ENCODE results near the gene BEGAIN. TPM values are rescaled to one million over a fixed set of nuclear protein-coding genes. Genes with fewer than 3 reads are reported as not detected.

The BEGAIN gene, protein sequence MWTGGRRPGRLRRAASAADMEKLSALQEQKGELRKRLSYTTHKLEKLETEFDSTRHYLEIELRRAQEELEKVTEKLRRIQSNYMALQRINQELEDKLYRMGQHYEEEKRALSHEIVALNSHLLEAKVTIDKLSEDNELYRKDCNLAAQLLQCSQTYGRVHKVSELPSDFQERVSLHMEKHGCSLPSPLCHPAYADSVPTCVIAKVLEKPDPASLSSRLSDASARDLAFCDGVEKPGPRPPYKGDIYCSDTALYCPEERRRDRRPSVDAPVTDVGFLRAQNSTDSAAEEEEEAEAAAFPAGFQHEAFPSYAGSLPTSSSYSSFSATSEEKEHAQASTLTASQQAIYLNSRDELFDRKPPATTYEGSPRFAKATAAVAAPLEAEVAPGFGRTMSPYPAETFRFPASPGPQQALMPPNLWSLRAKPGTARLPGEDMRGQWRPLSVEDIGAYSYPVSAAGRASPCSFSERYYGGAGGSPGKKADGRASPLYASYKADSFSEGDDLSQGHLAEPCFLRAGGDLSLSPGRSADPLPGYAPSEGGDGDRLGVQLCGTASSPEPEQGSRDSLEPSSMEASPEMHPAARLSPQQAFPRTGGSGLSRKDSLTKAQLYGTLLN
- 1 to 10 TPM in 2 of 4 donors, under 1 TPM in 2; 0.68 to 2.8 (median 1.1) TPM for total RNA-seq

DNA sequence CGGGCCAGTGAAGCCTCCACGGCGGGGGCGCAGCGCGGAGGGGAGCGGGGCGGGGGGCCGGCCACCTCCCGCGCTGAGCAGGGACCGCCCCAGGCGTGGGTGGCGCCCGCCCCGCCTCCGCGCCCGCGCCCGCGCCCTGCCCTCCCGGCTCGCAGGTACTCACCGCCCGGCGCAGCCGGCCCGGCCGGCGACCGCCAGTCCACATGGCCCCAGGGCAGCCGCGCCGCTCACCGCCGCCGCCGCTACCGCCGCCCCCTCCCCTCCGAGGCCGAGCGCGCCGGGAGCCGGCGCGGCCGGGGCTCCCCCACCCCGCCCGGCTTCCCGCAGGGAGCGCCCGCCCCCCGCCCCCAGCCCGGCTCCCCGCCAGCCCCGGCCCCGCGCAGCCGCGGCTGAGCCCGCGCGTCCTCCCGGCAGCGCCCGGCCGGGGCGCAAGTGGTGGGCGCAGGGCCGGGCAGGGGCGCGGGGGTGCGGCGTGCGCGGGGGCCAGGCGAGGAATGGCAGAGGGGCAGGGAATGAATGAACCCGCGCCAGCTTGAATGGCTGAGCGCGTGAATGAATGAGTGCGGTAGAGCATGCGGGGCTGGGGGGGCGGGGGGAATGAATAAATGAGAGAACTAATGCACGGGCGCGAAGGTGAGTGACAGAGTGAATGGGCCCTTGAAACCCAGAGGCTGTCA lies at the start of gene BEGAIN:
Gene BEGAIN, minus strand, starts transcription at position 332 of the 677 bp plus-strand sequence. Its CDS starts 127 bp downstream, at position 205.
- Histone ChIP-seq H3K4me3 (peak within 1 kb of the TSS; percentile 67), H3K36me3 (no peaks in the 10 kb centered on the region), H3K27me3 (peaks cover 51% of the 10 kb centered on the region), H3K4me1 (peaks cover 15% of the 10 kb centered on the region), H3K9me3 (no peaks in the 10 kb centered on the region), H3K27ac (no peak within 1 kb of the TSS)
- 13% methylated on average over 9 of the region's 90 CpGs for WGBS
- DNase-seq (ENCODE audit: low spot score in 2 of 2): peak in 1 of 2 donors; percentile 29
- TF ChIP-seq EP300 (IDR thresholded peaks at IDR 0.05) (no peak), POLR2AphosphoS5 (IDR thresholded peaks at IDR 0.05) (no peak), POLR2A (IDR thresholded peaks at IDR 0.05) (no peak)
- TF ChIP-seq, protein P1, sequence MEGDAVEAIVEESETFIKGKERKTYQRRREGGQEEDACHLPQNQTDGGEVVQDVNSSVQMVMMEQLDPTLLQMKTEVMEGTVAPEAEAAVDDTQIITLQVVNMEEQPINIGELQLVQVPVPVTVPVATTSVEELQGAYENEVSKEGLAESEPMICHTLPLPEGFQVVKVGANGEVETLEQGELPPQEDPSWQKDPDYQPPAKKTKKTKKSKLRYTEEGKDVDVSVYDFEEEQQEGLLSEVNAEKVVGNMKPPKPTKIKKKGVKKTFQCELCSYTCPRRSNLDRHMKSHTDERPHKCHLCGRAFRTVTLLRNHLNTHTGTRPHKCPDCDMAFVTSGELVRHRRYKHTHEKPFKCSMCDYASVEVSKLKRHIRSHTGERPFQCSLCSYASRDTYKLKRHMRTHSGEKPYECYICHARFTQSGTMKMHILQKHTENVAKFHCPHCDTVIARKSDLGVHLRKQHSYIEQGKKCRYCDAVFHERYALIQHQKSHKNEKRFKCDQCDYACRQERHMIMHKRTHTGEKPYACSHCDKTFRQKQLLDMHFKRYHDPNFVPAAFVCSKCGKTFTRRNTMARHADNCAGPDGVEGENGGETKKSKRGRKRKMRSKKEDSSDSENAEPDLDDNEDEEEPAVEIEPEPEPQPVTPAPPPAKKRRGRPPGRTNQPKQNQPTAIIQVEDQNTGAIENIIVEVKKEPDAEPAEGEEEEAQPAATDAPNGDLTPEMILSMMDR (IDR thresholded peaks at IDR 0.05): no peak

DNA sequence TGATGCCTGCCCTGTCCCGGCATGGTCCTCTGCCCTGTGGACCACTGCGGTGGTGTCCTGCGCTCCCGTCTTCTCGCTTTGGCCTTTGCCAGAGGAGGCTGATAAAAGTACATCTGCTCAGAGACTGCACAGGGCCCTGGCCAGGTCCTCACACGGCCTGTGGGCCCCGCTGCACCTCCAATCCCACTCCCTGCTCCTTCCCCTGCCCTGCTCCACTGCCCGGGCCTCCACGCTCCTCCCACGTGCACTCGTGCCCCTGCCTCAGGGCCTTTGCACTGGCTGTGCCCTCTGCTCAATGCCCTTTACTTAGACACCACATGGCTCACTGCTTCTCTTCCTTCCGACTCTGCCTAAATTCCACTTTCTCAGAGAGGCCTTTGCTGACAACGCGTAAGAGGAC lies 49.3 kb upstream of the BEGAIN start:
- Histone ChIP-seq H3K27ac (no peak overlapping the region), H3K4me1 (peaks cover 3% of the 10 kb centered on the region), H3K9me3 (no peaks in the 10 kb centered on the region), H3K27me3 (peaks cover 33% of the 10 kb centered on the region), H3K36me3 (no peaks in the 10 kb centered on the region), H3K4me3 (no peak overlapping the region)
- DNase-seq (ENCODE audit: low spot score in 2 of 2): no peak
- 92% methylated on average over 14 of the region's 14 CpGs for WGBS
- TF ChIP-seq POLR2AphosphoS5 (IDR thresholded peaks at IDR 0.05) (no peak), POLR2A (IDR thresholded peaks at IDR 0.05) (no peak), EP300 (IDR thresholded peaks at IDR 0.05) (no peak)
- TF ChIP-seq, protein P1 (IDR thresholded peaks at IDR 0.05): no peak

DNA sequence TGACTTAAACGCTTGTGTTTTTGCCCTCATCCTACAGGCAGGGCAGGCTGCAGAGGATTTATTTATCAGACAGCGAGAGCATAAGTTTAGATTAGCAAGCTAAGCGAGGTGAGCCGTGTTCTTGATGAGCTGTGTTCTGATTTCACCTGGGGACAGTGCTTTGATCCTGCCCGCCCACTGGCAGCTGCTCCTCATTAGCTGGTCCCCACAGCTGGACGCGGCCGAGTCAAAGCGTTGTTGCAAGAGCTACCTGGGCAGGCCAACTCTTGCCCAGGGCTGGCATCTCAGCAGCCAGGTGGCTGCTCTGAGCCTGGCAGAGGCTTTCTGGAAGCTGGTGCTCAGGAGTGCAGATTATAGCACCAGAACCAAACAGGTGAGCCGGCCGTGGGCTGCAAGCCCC lies 46.8 kb upstream of the BEGAIN start:
- no peak overlapping the region for H3K4me3 ChIP-seq
- peaks cover 44% of the 10 kb centered on the region for H3K27me3 ChIP-seq
- H3K27ac ChIP-seq: no peak overlapping the region
- TF ChIP-seq EP300 (IDR thresholded peaks at IDR 0.05) (no peak), POLR2AphosphoS5 (IDR thresholded peaks at IDR 0.05) (no peak), POLR2A (IDR thresholded peaks at IDR 0.05) (no peak)
- TF ChIP-seq, protein P1 (IDR thresholded peaks at IDR 0.05): no peak
- 49% methylated on average over 8 of the region's 11 CpGs for whole genome bisulfite sequencing
- H3K9me3 ChIP-seq: no peaks in the 10 kb centered on the region
- H3K4me1 ChIP-seq: peaks cover 3% of the 10 kb centered on the region
- H3K36me3 ChIP-seq: no peaks in the 10 kb centered on the region
- DNase-seq (ENCODE audit: low spot score in 2 of 2): no peak

DNA sequence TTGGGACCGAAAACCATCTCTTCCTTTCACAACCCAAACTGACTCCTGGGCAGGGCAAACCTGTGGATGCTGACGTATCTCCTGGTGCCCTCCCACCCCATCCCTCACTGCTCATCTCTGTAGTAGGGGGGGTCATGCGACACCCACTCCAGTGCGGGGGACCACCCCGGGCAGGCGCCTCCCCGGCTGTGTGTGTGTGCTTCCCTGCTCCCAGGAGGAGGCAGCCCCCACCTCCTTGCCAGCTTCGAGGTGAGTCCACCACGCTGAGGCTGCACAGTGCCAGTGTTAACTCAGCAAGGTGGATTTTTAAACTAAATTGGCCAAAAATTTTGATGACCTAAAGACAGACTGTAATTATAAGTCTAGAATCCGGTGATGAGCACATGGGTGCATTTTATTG lies 46.2 kb upstream of the BEGAIN start:
- peaks cover 50% of the 10 kb centered on the region for H3K27me3 ChIP-seq
- no peaks in the 10 kb centered on the region for H3K36me3 ChIP-seq
- WGBS: 80% methylated on average over 5 of the region's 10 CpGs

More for the DNA sequence above, 46.2 kb upstream of the BEGAIN start:
- peaks cover 3% of the 10 kb centered on the region for H3K4me1 ChIP-seq
- no peak for DNase-seq (ENCODE audit: low spot score in 2 of 2)
- no peaks in the 10 kb centered on the region for H3K9me3 ChIP-seq
- no peak overlapping the region for H3K4me3 ChIP-seq
- no peak for TF ChIP-seq POLR2AphosphoS5 (IDR thresholded peaks at IDR 0.05)
- TF ChIP-seq, protein P1 (IDR thresholded peaks at IDR 0.05): no peak
- TF ChIP-seq POLR2A (IDR thresholded peaks at IDR 0.05): no peak
- TF ChIP-seq EP300 (IDR thresholded peaks at IDR 0.05): no peak
- no peak overlapping the region for H3K27ac ChIP-seq

Data from suprapubic skin (tissue), 4 donors.